Epithelial cell of esophagus (primary cell): ENCODE measurements around the gene AP3M1.
"Not testable (repeated sequence)": the region's sequence is repeated elsewhere in the genome, so short reads cannot be mapped to it uniquely, and the experiment has no call there.

Experiments
- DNase-seq: peaks from one replicate; pipeline ENCODE4 v3.0.0; 2010; ENCODE audit warnings: low read depth
- H3K4me3 ChIP-seq: 2 replicates; pipeline ENCODE4 v1.5.1; 2011; ENCODE audit warnings: mild to moderate bottlenecking, low read length, control low read depth
- TF ChIP-seq, protein P1 (sequence below): IDR thresholded peaks from 2 replicates; pipeline ENCODE4 v1.5.1; 2011; ENCODE audit warnings: low read depth, mild to moderate bottlenecking, low read length, control low read depth, inconsistent platforms; ENCODE audit not compliant: insufficient read depth; ENCODE audit errors: missing control alignments

Gene AP3M1

DNA sequence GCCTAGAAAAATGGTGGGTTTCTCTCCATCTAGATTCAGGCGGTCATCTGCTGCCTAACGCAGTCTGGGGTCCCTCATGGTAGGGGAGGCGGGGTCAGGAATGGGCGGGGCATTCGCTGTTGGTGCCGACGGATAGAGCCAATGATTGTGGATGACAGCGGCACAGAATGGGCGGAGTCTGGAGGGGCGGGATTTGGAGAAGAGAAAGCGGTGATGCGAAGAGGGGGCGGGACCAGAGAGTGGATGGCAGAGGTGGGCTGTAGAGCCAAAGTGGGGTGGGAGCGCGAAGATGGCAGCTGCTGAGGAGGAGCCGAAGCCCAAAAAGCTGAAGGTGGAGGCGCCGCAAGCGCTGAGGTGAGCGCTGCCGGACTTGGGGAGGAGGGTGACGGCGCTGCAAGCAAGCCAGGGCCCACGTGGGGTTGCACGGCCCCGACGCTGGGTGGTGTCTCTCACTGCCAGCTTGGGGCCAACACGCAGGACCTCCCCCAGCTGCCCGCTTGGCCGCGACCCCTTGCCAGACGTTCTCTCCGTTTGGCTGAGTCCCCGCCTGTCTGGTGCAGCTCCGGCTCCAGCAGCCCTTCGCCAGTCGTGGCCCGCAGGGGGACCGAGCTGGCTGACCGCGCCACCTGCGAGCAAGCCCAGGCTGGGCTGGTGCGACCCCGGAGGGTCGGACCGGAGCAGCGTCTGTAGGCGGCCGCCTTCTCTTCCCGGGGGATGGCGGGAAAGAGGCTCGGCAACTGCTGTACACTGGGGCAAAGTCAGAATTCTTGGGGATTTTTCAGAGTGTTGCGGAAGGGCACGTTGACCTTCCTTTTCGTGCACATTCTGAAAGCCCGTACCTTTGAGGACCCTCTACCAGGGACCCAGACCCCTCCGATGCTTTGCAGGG lies 606 bp upstream of the AP3M1 start, which contains the start of gene ADK:
Gene ADK, plus strand, starts transcription at position 232 of the 889 bp plus-strand sequence. Its CDS starts 58 bp downstream, at position 290.
- H3K4me3 ChIP-seq: peak within 1 kb of the TSS; percentile 97
- peak; percentile 98 for DNase-seq
- TF ChIP-seq, protein P1, sequence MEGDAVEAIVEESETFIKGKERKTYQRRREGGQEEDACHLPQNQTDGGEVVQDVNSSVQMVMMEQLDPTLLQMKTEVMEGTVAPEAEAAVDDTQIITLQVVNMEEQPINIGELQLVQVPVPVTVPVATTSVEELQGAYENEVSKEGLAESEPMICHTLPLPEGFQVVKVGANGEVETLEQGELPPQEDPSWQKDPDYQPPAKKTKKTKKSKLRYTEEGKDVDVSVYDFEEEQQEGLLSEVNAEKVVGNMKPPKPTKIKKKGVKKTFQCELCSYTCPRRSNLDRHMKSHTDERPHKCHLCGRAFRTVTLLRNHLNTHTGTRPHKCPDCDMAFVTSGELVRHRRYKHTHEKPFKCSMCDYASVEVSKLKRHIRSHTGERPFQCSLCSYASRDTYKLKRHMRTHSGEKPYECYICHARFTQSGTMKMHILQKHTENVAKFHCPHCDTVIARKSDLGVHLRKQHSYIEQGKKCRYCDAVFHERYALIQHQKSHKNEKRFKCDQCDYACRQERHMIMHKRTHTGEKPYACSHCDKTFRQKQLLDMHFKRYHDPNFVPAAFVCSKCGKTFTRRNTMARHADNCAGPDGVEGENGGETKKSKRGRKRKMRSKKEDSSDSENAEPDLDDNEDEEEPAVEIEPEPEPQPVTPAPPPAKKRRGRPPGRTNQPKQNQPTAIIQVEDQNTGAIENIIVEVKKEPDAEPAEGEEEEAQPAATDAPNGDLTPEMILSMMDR: no peak

DNA sequence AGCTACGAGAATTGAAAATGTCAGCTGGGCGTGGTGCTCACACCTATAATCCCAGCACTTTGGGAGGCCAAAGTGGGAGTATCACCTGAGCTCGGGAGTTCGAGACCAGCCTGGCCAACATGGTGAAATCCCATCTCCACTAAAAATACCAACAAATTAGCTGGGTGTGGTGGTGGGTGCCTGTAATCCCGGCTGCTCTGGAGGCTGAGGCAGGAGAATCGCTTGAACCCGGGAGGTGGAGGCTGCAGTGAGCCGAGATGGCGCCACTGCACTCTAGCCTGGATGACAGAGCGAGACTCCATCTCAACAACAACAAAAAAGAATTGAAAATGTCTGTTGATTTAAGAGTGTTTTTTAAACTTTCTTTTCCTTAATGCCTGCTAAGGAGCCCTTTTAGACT lies 3.6 kb downstream of the AP3M1 start:
- H3K4me3 ChIP-seq, DNase-seq: not testable (repeated sequence)

DNA sequence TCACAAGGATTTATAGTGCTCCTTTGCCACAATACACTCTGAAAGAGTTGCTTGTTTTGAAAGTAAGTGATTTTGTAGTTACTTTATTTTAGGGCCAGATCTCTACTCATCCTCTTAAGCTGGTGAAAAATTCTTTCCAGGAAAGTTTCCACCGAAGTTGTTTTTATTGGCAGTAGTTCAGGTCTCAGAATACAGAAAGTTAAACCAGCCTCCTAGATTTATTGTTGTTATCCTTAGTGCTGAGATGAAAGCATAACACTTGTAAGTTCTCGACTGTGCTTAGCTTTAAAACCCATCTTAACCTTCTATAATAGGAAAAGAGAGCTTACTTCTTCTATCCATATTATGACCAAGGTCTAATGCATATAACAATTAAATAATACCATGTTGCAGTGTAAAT lies 5.5 kb downstream of the AP3M1 start:
- H3K4me3 ChIP-seq: no peak overlapping the region
- no peak for DNase-seq
- TF ChIP-seq, protein P1: no peak

DNA sequence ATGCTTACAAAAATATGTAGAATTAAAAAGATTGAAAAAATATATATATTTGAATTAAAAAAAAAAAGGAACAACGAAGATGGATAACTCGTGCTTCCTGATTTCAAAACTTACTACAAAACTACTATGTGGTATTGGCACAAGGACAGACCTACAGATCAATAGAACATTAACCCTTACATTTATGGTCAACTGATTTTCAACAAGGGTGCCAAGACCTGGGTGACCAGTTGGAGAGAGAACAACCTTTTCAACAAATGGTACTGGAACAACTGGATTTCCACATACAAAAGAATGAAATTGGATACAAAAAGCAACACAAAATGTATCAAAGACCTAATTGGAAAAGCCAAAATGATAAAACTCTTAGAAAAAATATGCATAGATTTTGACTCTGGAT lies 10.1 kb downstream of the AP3M1 start:
- H3K4me3 ChIP-seq: no peak overlapping the region
- TF ChIP-seq, protein P1: no peak
- DNase-seq: no peak

DNA sequence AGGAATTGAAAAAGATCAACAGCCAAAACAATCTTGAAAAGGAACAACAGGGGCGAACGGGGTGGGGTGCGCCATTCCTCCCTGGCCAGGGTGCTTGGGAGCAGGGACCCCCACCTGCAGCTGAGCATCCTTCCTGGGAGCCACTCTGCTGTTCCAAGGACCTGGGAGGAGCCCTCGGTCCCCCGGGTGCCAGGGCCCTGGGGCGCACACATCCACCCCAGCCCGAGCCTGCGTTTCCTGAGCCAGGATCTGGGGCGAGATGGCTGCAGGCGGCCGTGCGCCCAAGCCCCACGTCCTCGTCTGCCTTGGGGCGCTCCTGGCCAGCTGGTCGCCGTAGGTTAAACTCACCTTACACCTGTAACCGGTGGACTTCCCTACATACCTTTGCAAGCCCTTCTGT lies 10.6 kb downstream of the AP3M1 start:
- no peak for DNase-seq
- no peak overlapping the region for H3K4me3 ChIP-seq
- TF ChIP-seq, protein P1: no peak

DNA sequence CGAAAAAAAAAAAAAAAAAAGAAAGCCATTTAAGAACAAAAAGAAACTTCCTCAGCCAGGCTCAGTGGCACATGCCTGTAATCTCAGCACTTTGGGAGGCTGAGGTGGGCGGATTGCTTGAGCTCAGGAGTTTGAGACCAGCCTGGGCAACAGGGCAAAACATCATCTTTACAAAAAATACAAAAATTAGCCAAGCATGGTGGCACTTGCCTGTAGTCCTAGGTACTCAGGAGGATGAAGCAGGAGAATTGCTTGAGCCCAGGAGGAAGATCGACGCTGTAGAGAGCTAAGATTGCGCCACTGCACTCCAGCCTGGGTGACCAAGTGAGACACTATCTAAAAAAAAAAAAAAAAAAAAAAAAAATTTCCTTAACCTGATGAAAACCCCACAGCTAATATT lies 12.0 kb downstream of the AP3M1 start:
- not testable (repeated sequence) for DNase-seq, H3K4me3 ChIP-seq

DNA sequence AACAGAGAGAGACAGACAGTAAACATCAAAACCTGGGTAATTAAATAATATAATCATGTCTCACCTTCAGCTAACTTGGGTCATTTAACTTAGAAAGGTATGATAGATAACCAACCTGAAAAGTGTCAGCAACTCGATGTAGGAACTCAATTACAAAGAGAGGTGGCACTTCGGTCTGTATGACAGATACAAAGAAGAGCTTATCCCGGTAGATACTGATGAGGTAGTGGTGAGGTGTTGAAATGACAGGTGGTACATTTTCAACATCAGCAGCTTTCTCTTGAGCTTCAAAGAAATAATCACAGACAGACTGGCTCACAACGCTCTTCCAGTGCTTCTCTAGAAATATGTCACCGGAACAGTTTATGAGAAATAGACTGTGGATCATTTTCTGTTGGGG lies 12.6 kb downstream of the AP3M1 start:
- TF ChIP-seq, protein P1: no peak
- no peak overlapping the region for H3K4me3 ChIP-seq
- DNase-seq: no peak

DNA sequence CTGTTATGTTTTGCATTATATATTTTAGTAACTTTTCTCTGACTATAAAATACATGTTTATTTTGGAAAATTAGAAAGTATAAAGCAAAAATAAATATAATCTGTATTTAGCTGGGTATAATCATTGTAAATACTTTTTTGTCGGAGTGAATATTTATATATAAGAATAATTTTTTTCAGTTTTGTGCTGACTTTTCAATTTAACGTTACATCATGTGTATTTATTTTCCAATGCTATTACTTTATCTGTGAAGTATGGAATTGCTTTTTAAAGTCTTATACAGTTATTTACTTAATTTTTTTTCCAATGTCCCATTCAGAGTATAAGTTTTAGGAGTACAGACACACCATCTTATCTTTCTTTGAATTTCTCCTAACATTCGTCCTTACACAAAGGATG lies 15.2 kb downstream of the AP3M1 start:
- no peak for DNase-seq
- TF ChIP-seq, protein P1: no peak
- no peak overlapping the region for H3K4me3 ChIP-seq
